GM12878 (cell line): ENCODE measurements around the gene PYM1. TPM values are rescaled to one million over a fixed set of nuclear protein-coding genes. Genes with fewer than 3 reads are reported as not detected.
A peak's percentile ranks its signal among the peaks of the same experiment; 100 is the strongest.

Experiments used
- ATAC-seq: fragments of 200-7000 bp; cut with Tn5 transposase; 3 replicates; pipeline ENCODE4 v1.9.1; 2020; ENCODE audit warnings: mild to moderate bottlenecking, moderate library complexity
- BruUV-seq: library from RNA; stranded (reverse); fragments of 400-500 nt; replicated peaks from 2 replicates; lab custom pipeline; 2021; lab: Mats Ljungman, UMichigan
- CTCF ChIA-PET: fragments of 300-600 bp; sonication (Branson Sonifier 250); formaldehyde crosslinking; extraction: SDS; loops from one replicate; lab custom pipeline; 2021; ENCODE audit warnings: inconsistent platforms; lab: Yijun Ruan, JAX
- POLR2A ChIA-PET: fragments of 350-600 bp; formaldehyde crosslinking; extraction: SDS; loops from one replicate; lab custom pipeline; 2021; ENCODE audit warnings: inconsistent platforms; lab: Charles Lee
- RAD21 ChIA-PET: fragments of 300-600 bp; sonication (Branson Sonifier 250); formaldehyde crosslinking; loops from one replicate; lab custom pipeline; 2023; ENCODE audit warnings: antibody characterized with exemption; ENCODE audit not compliant: unreplicated experiment; lab: Charles Lee
- SMC1A ChIA-PET: fragments of 300-600 bp; sonication (Branson Sonifier 250); formaldehyde crosslinking; loops from one replicate; lab custom pipeline; 2023; ENCODE audit not compliant: unreplicated experiment, uncharacterized antibody; lab: Charles Lee
- DNase-seq: peaks from one replicate; pipeline ENCODE4 v3.0.0-alpha.2; 2011; ENCODE audit warnings: low read depth, low spot score
- FAIRE-seq: peaks from 3 replicates; lab custom pipeline; 2011; peaks lifted over from hg19 to GRCh38; lab: Jason Lieb, UNC
- H2AFZ ChIP-seq: 2 replicates; pipeline ENCODE4 v1.6.0; 2011; ENCODE audit warnings: low read depth, low read length, control low read depth; ENCODE audit not compliant: control insufficient read depth
- H3K27ac ChIP-seq: 2 replicates; pipeline ENCODE4 v1.5.1; 2011; ENCODE audit warnings: control low read depth; ENCODE audit not compliant: control insufficient read depth, insufficient read depth
- H3K27me3 ChIP-seq, 2 experiments: replicated peaks in 1 of 2; 2 replicates each; pipeline versions ENCODE4 v1.6.0 to v1.6.1; 2011; ENCODE audit warnings: low read length in 1 of 2; ENCODE audit not compliant: control insufficient read depth in 2 of 2, insufficient read depth in 2 of 2
- H3K36me3 ChIP-seq, 2 experiments: 2 replicates each; pipeline ENCODE4 v1.5.1; 2011; ENCODE audit warnings: low read length in 1 of 2; ENCODE audit not compliant: control insufficient read depth in 2 of 2, insufficient read depth in 2 of 2
- H3K4me1 ChIP-seq: 2 replicates; pipeline ENCODE4 v1.6.1; 2011; ENCODE audit warnings: mild to moderate bottlenecking, low read length, moderate library complexity, mixed read lengths; ENCODE audit not compliant: control insufficient read depth, insufficient read depth
- H3K4me2 ChIP-seq: 2 replicates; pipeline ENCODE4 v1.6.0; 2011; ENCODE audit warnings: control low read depth; ENCODE audit not compliant: control insufficient read depth, insufficient read depth
- H3K4me3 ChIP-seq: fragments of 200-600 bp; sonication (generic); 2 replicates; pipeline ENCODE4 v1.5.1; 2016
- H3K79me2 ChIP-seq: 2 replicates; pipeline ENCODE4 v1.6.0; 2011; ENCODE audit warnings: low read length; ENCODE audit not compliant: control insufficient read depth, insufficient read depth
- H3K9ac ChIP-seq: 2 replicates; pipeline ENCODE4 v1.8.0; 2011; ENCODE audit warnings: low read length, control low read depth, mixed read lengths; ENCODE audit not compliant: control insufficient read depth, insufficient read depth
- H3K9me3 ChIP-seq: replicated peaks from 3 replicates; pipeline ENCODE4 v1.5.1; 2011; ENCODE audit warnings: mild to moderate bottlenecking, low read length; ENCODE audit not compliant: control insufficient read depth, insufficient read depth
- H4K20me1 ChIP-seq: 2 replicates; pipeline ENCODE4 v1.6.0; 2011; ENCODE audit not compliant: control insufficient read depth, insufficient read depth
- ASH2L ChIP-seq: fragments of 300-600, 200-600 bp; sonication (generic); IDR thresholded peaks from 2 replicates; pipeline ENCODE4 v1.6.1; 2017; ENCODE audit warnings: low read depth, mild to moderate bottlenecking, borderline replicate concordance
- DPF2 ChIP-seq: fragments of 450-650 bp; IDR thresholded peaks from 2 replicates; pipeline ENCODE4 v1.6.1; 2017; ENCODE audit warnings: mild to moderate bottlenecking
- E4F1 ChIP-seq: fragments of 450-650 bp; IDR thresholded peaks from 2 replicates; pipeline ENCODE4 v1.6.1; 2018; ENCODE audit warnings: borderline replicate concordance, mild to moderate bottlenecking; ENCODE audit not compliant: partially characterized antibody
- MEF2A ChIP-seq: IDR thresholded peaks from 2 replicates; pipeline ENCODE4 v1.6.1; 2011; ENCODE audit warnings: low read depth, mild to moderate bottlenecking, low read length, moderate library complexity; ENCODE audit not compliant: insufficient read depth
- PKNOX1 ChIP-seq: fragments of 450-650 bp; IDR thresholded peaks from 2 replicates; pipeline ENCODE4 v1.6.1; 2016; ENCODE audit warnings: mild to moderate bottlenecking
- POLR2A ChIP-seq: IDR thresholded peaks from 2 replicates; pipeline ENCODE4 v1.6.1; 2011; ENCODE audit warnings: low read depth, mild to moderate bottlenecking, low read length
- RELB ChIP-seq: fragments of 450-650 bp; IDR thresholded peaks from 2 replicates; pipeline ENCODE4 v1.6.1; 2017; ENCODE audit warnings: low read depth, mild to moderate bottlenecking, moderate library complexity
- RUNX3 ChIP-seq: IDR thresholded peaks from 2 replicates; pipeline ENCODE4 v1.6.1; 2012; ENCODE audit warnings: low read length, inconsistent platforms
- YY1 ChIP-seq: IDR thresholded peaks from 2 replicates; pipeline ENCODE4 v1.6.1; 2011; ENCODE audit warnings: low read depth, mild to moderate bottlenecking, low read length
- WGBS: methylation state at CpG from one replicate; pipeline ENCODE4 v1.1.6; 2016; ENCODE audit warnings: low lambda C conversion rate; ENCODE audit not compliant: insufficient replicate concordance, insufficient coverage; ENCODE audit errors: missing lambda C conversion rate; 5-methylcytosine and 5-hydroxymethylcytosine counted together
- in situ Hi-C: fragments of 300-500 bp; cut with MboI; formaldehyde crosslinking; loops from 9 replicates; pipeline ENCODE4 v1.14.3; 2018; ENCODE audit warnings: mixed read lengths
- intact Hi-C: fragments of 100-400 bp; cut with micrococcal nuclease; formaldehyde crosslinking; loops from one replicate; pipeline ENCODE4 v1.14.2; 2022; ENCODE audit not compliant: unreplicated experiment
- polyA plus RNA-seq, 11 experiments: library from polyadenylated mRNA; depleted of rRNA in 4 of 11; unstranded in 6 of 11; stranded (reverse) in 5 of 11; fragments of >200 nt; fragmentation: Nextera tagmentation in 4 of 11; fragmentation: Illumina TruSeq in 1 of 11; extraction: Ambion mirVana in 4 of 11; extraction: Trizol in 1 of 11; gene quantifications; 1 replicate in 1 of 11; 2 replicates in 10 of 11; pipeline versions ENCODE4 v1.2.1 to v1.2.3, GENCODE V29; 2011 to 2016; ENCODE audit warnings: inconsistent platforms in 2 of 11, missing spikeins in 2 of 11, low read depth in 1 of 11
- total RNA-seq, 4 experiments: library from RNA; depleted of rRNA in 3 of 4; stranded (reverse); fragments of >200 nt in 3 of 4; fragmentation: Illumina TruSeq in 1 of 4; extraction: Trizol in 1 of 4; gene quantifications; 2 replicates each; pipeline versions ENCODE4 v1.2.1 to v1.2.3, GENCODE V29; 2013 to 2021
- TF ChIP-seq, protein P1 (sequence below): IDR thresholded peaks from 2 replicates; pipeline ENCODE4 v1.6.1; 2011; ENCODE audit warnings: low read depth, mild to moderate bottlenecking, low read length, moderate library complexity, borderline replicate concordance; ENCODE audit errors: extremely low read depth

PYM1 gene
- total and polyA plus RNA-seq, 10 of the 15 experiments (the other 5 are each of a cell fraction or from before 2014, with no cell fraction given) = 33.9 to 93.4 (median 55.8) TPM

GRCh38 chr12:55955344-55955743, 27.6 kb upstream of the PYM1 start:
- in situ Hi-C loops = no loop called here
- peaks cover 3 to 9% of the 10 kb centered on the region in 2 experiments; a peak in 3 of 4 replicates for H3K36me3 ChIP-seq
- WGBS = 73% methylated on average over 4 of the region's 4 CpGs
- H2AFZ ChIP-seq = no peak overlapping the region
- no TSS peak for BruUV-seq
- no peaks in the 10 kb centered on the region for H3K27me3 ChIP-seq
- RAD21 ChIA-PET = no interaction called here
- ATAC-seq = 0 out of 3 replicates have a peak, but pooled peaks have one; percentile 14
- H3K9ac ChIP-seq = no peak overlapping the region
- no peak for FAIRE-seq
- H3K27ac ChIP-seq = no peak overlapping the region
- H3K79me2 ChIP-seq = no peaks in the 10 kb centered on the region
- POLR2A ChIA-PET = interaction anchor here (1.7 kb wide), 1 partner anchor 19 kb away, joined by 8 read pairs; the partner anchor contains the start of gene RAB5B
- CTCF ChIA-PET = interaction anchor here (0.6 to 1.6 kb wide), 5 partner anchors 11 to 85 kb away, joined by 3 to 5 read pairs (median 4); no protein-coding TSS in a partner anchor
- SMC1A ChIA-PET = interaction anchor here (0.6 to 1.4 kb wide), 4 partner anchors 13 to 406 kb away, joined by 3 to 5 read pairs (median 3); no protein-coding TSS in a partner anchor
- intact Hi-C loops = no loop called here
- no peak for DNase-seq
- no peaks in the 10 kb centered on the region for H4K20me1 ChIP-seq
- TF ChIP-seq E4F1 (no peak), POLR2A (peak; percentile 51)
- H3K4me2 ChIP-seq = no peak overlapping the region
- no peaks in the 10 kb centered on the region for H3K9me3 ChIP-seq
- no peak overlapping the region for H3K4me3 ChIP-seq
- no peaks in the 10 kb centered on the region for H3K4me1 ChIP-seq

DNA sequence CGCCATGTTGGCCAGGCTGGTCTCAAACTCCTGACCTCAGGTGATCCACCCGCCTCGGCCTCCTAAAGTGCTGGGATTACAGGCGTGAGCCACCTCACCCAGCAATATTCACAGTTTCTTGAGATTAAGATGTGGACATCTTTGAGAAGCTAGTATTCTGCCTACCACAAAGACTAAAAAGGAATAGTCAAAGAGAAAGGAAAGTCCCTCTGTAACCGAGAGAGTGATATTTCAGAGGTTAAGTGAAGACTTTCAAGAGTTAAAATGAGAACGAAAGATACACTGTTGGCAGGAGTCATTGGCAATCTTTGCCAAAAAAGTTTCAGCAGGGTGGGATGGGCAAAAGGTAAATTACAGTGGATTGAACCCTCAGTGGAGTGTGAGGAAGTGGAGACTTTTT, 18.9 kb upstream of the PYM1 start:
- ATAC-seq (peak; percentile 97), FAIRE-seq (no peak), DNase-seq (no peak)
- Histone ChIP-seq H3K9ac (0 out of 2 replicates have a peak overlapping the region, but pooled peaks have one; percentile 29), H3K9me3 (no peaks in the 10 kb centered on the region), H3K4me3 (0 out of 2 replicates have a peak overlapping the region, but pooled peaks have one; percentile 24), H2AFZ (no peak overlapping the region), H3K36me3 (peaks cover 0 to 16% of the 10 kb centered on the region in 2 experiments; a peak in 2 of 4 replicates), H3K27me3 (no peaks in the 10 kb centered on the region), H3K4me2 (peak overlapping the region; percentile 59), H3K27ac (peak overlapping the region; percentile 61), H3K4me1 (peaks cover 15% of the 10 kb centered on the region), H3K79me2 (no peaks in the 10 kb centered on the region), H4K20me1 (no peaks in the 10 kb centered on the region)
- WGBS = 45% methylated on average over 6 of the region's 6 CpGs
- CTCF ChIA-PET = interaction anchor here (1.2 to 4.0 kb wide), 3 partner anchors 13 to 208 kb away, joined by 3 to 31 read pairs (median 5); no protein-coding TSS in a partner anchor
- in situ Hi-C loops = no loop called here
- SMC1A ChIA-PET = interaction anchor here (1.1 to 1.7 kb wide), 4 partner anchors 12 to 208 kb away, joined by 3 to 6 read pairs (median 4); partner anchors contain the start of gene RAB5B
- RAD21 ChIA-PET = interaction anchor here (0.7 to 2.0 kb wide), 4 partner anchors 27 to 209 kb away, joined by 3 to 8 read pairs (median 4); partner anchors contain the start of gene RAB5B
- intact Hi-C loops = no loop called here
- no TSS peak for BruUV-seq
- POLR2A ChIA-PET = interaction anchor here (0.6 to 1.2 kb wide), 5 partner anchors 13 to 648 kb away, joined by 3 to 7 read pairs (median 5); partner anchors contain the start of gene RAB5B
- TF ChIP-seq PKNOX1 (no peak), DPF2 (no peak), RUNX3 (peak; percentile 47; the same call in 1 of the 2 replicates), ASH2L (no peak), MEF2A (no peak), RELB (peak; percentile 73), YY1 (no peak)
- TF ChIP-seq, protein P1, sequence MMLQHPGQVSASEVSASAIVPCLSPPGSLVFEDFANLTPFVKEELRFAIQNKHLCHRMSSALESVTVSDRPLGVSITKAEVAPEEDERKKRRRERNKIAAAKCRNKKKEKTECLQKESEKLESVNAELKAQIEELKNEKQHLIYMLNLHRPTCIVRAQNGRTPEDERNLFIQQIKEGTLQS = no peak
